Measurements from ENCODE around the gene SGMS1. TPM values are rescaled to one million over a fixed set of nuclear protein-coding genes. Genes with fewer than 3 reads are reported as not detected.
"Not testable (repeated sequence)": the region's sequence is repeated elsewhere in the genome, so short reads cannot be mapped to it uniquely, and the experiment has no call there.

Gene SGMS1
- total and polyA plus RNA-seq, 2 donors (not counting 3 experiments of a cell fraction or from before 2014, with no cell fraction given): 9.7 to 23.7 TPM

DNA sequence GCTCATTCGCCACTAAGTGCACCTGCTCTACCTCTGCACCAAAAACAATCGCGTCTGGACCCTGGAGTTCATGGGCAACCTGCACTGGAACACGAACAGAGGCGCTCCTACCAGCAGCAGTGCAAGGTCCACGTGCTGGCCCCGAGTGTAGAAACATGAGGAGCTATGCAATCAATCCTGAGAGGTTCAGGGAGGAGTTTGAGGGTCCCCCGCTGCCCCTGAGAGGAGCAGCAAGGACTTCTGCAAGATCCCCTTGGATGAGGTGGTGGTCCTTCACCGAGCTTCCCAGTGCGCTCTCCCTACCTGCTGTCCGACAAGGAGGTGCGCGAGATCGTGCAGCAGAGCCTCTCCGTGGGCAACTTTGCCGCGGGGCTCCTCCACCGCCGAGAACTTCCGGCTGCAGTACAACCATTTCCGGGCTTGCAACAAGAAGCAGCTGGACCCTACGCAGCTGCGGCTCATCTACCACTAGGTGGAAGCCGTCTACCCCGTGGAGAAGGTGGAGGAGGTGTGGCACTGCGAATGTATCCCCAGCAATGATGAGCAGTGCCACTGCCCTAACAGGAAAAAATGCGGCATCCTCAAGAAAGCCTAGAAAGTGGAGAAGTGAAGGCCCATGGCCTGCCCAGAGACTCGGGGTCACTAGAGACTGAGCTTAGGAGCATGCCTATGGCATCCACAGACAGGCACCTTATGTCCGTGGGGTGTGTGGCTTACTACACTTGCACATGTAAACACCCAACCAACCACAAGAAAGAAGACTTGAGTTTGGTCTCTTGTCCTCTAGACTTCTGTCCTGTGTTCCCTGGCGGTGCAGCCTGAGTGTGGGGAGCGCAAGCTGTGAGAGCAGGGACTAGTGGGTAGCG is 36.3 kb upstream of the SGMS1 start:
- FAIRE-seq: peak; percentile 4
- H4K20me1 ChIP-seq (replicated peaks; ENCODE audit: control insufficient read depth, extremely low read depth, insufficient read depth, low read length); POLR2A ChIA-PET; H3K9me3 ChIP-seq (replicated peaks; ENCODE audit: control insufficient read depth, insufficient read depth, low read length); H3K4me3 ChIP-seq (replicated peaks in 1 of 3; ENCODE audit: insufficient read depth in 1 of 3, low read depth in 1 of 3, low read length in 3 of 3); dilution Hi-C loops (cut with MboI; ENCODE audit: extremely low pct_ligation_motif_present, low sequenced_read_pairs); H3K9me1 ChIP-seq (replicated peaks; ENCODE audit: control insufficient read depth, extremely low read depth, insufficient read depth, low read length); DNase-seq (ENCODE audit: low read depth, low spot score); H3K9ac ChIP-seq (replicated peaks; ENCODE audit: extremely low read depth, insufficient read depth, low read length); H3K4me1 ChIP-seq (ENCODE audit: control insufficient read depth, extremely low read depth, insufficient read depth, low read length); H3K27ac ChIP-seq (ENCODE audit: insufficient read depth, low read depth, low read length); H3K36me3 ChIP-seq (ENCODE audit: control insufficient read depth in 2 of 2, extremely low read depth in 1 of 2, insufficient read depth in 2 of 2, low read length in 2 of 2); H3K79me2 ChIP-seq (ENCODE audit: control insufficient read depth, insufficient read depth, low read length); H3K27me3 ChIP-seq (ENCODE audit: control insufficient read depth in 2 of 2, insufficient read depth in 2 of 2, low read length in 2 of 2); intact Hi-C loops (cut with micrococcal nuclease); BruUV-seq (replicated peaks): not testable (repeated sequence)
- CTCF ChIA-PET: interaction anchor here (0.7 to 1.4 kb wide), 3 partner anchors 13 to 293 kb away, joined by 3 to 6 read pairs (median 3); no protein-coding TSS in a partner anchor
- Histone ChIP-seq H3K4me2 (ENCODE audit: insufficient read depth, low read length) (peak overlapping the region; percentile 46), H2AFZ (ENCODE audit: low read depth, low read length) (peak overlapping the region; percentile 88)
- TF ChIP-seq, protein P1, sequence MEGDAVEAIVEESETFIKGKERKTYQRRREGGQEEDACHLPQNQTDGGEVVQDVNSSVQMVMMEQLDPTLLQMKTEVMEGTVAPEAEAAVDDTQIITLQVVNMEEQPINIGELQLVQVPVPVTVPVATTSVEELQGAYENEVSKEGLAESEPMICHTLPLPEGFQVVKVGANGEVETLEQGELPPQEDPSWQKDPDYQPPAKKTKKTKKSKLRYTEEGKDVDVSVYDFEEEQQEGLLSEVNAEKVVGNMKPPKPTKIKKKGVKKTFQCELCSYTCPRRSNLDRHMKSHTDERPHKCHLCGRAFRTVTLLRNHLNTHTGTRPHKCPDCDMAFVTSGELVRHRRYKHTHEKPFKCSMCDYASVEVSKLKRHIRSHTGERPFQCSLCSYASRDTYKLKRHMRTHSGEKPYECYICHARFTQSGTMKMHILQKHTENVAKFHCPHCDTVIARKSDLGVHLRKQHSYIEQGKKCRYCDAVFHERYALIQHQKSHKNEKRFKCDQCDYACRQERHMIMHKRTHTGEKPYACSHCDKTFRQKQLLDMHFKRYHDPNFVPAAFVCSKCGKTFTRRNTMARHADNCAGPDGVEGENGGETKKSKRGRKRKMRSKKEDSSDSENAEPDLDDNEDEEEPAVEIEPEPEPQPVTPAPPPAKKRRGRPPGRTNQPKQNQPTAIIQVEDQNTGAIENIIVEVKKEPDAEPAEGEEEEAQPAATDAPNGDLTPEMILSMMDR (IDR thresholded peaks at IDR 0.05; ENCODE audit: extremely low read depth in 1 of 2, insufficient read depth in 1 of 2, low read depth in 1 of 2, low read length in 2 of 2): peak; percentile 13 to 19

GRCh38 chr10:50659016-50659864 is 35.5 kb upstream of the SGMS1 start:
- H3K79me2 ChIP-seq (ENCODE audit: control insufficient read depth, insufficient read depth, low read length); H3K9me3 ChIP-seq (replicated peaks; ENCODE audit: control insufficient read depth, insufficient read depth, low read length); FAIRE-seq; POLR2A ChIA-PET; dilution Hi-C loops (cut with MboI; ENCODE audit: extremely low pct_ligation_motif_present, low sequenced_read_pairs); H3K4me2 ChIP-seq (ENCODE audit: insufficient read depth, low read length); intact Hi-C loops (cut with micrococcal nuclease); DNase-seq (ENCODE audit: low read depth, low spot score); H3K27ac ChIP-seq (ENCODE audit: insufficient read depth, low read depth, low read length); H3K9ac ChIP-seq (replicated peaks; ENCODE audit: extremely low read depth, insufficient read depth, low read length); H3K36me3 ChIP-seq (ENCODE audit: control insufficient read depth in 2 of 2, extremely low read depth in 1 of 2, insufficient read depth in 2 of 2, low read length in 2 of 2); H3K27me3 ChIP-seq (ENCODE audit: control insufficient read depth in 2 of 2, insufficient read depth in 2 of 2, low read length in 2 of 2); BruUV-seq (replicated peaks); H3K9me1 ChIP-seq (replicated peaks; ENCODE audit: control insufficient read depth, extremely low read depth, insufficient read depth, low read length); H3K4me1 ChIP-seq (ENCODE audit: control insufficient read depth, extremely low read depth, insufficient read depth, low read length); H4K20me1 ChIP-seq (replicated peaks; ENCODE audit: control insufficient read depth, extremely low read depth, insufficient read depth, low read length); H3K4me3 ChIP-seq (replicated peaks in 1 of 3; ENCODE audit: insufficient read depth in 1 of 3, low read depth in 1 of 3, low read length in 3 of 3): not testable (repeated sequence)
- H2AFZ ChIP-seq (ENCODE audit: low read depth, low read length): peak overlapping the region; percentile 88
- CTCF ChIA-PET: interaction anchor here (1.4 kb wide), 1 partner anchor 23 kb away, joined by 6 read pairs; no protein-coding TSS in a partner anchor

Measured in endothelial cell of umbilical vein (primary cell).